NCI-H748 treated with DMSO at 0.1 percent for 48 hours (cell line): ENCODE measurements around the gene KCNMB3.
"Not testable (repeated sequence)": the region's sequence is repeated elsewhere in the genome, so short reads cannot be mapped to it uniquely, and the experiment has no call there.

Experiments
- DNase-seq: peaks from one replicate; lab custom pipeline; 2025; lab: John Stamatoyannopoulos, UW

KCNMB3 gene

GRCh38 chr3:179264449-179264848 lies 13.5 kb upstream of the KCNMB3 start:
- DNase-seq: no peak

- DNase-seq: no peak
Observed at GRCh38 chr3:179263134-179263533, 12.2 kb upstream of the KCNMB3 start.

- DNase-seq: no peak
Observed at GRCh38 chr3:179260949-179261765, 10.2 kb upstream of the KCNMB3 start.

GRCh38 chr3:179259959-179260756 lies 9.2 kb upstream of the KCNMB3 start:
- DNase-seq: not testable (repeated sequence)

- DNase-seq: no peak
Observed at GRCh38 chr3:179258820-179259219, 7.9 kb upstream of the KCNMB3 start.

GRCh38 chr3:179257742-179258141 lies 6.8 kb upstream of the KCNMB3 start:
- DNase-seq: not testable (repeated sequence)

GRCh38 chr3:179256813-179257212 lies 5.9 kb upstream of the KCNMB3 start:
- DNase-seq: no peak

- no peak for DNase-seq
Observed at GRCh38 chr3:179247289-179248015, 3.5 kb downstream of the KCNMB3 start.

GRCh38 chr3:179244878-179245277 lies 6.0 kb downstream of the KCNMB3 start:
- no peak for DNase-seq

GRCh38 chr3:179242859-179243258 lies 8.1 kb downstream of the KCNMB3 start:
- not testable (repeated sequence) for DNase-seq

- DNase-seq: not testable (repeated sequence)
Observed at GRCh38 chr3:179240299-179240698, 10.6 kb downstream of the KCNMB3 start.

GRCh38 chr3:179236669-179237301 lies 14.1 kb downstream of the KCNMB3 start:
- no peak for DNase-seq

- DNase-seq: no peak
Observed at GRCh38 chr3:179234199-179234598, 16.7 kb downstream of the KCNMB3 start.

- no peak for DNase-seq
Observed at GRCh38 chr3:179233043-179233442, 17.9 kb downstream of the KCNMB3 start.

GRCh38 chr3:179229177-179229576 lies 21.7 kb downstream of the KCNMB3 start:
- no peak for DNase-seq

GRCh38 chr3:179227349-179227748 lies 23.6 kb downstream of the KCNMB3 start:
- DNase-seq: no peak

GRCh38 chr3:179224584-179224983 lies 26.3 kb downstream of the KCNMB3 start:
- DNase-seq: no peak

- no peak for DNase-seq
Observed at GRCh38 chr3:179223548-179223947, 27.4 kb downstream of the KCNMB3 start.

- not testable (repeated sequence) for DNase-seq
Observed at GRCh38 chr3:179218213-179218612, 32.7 kb downstream of the KCNMB3 start.

GRCh38 chr3:179215550-179215949 lies 35.4 kb downstream of the KCNMB3 start:
- DNase-seq: not testable (repeated sequence)

GRCh38 chr3:179200790-179201189 lies 50.1 kb downstream of the KCNMB3 start:
- DNase-seq: no peak

- DNase-seq: no peak
Observed at GRCh38 chr3:179196700-179197099, 54.2 kb downstream of the KCNMB3 start.
